Measurements from ENCODE around the gene PTPRM. TPM values are rescaled to one million over a fixed set of nuclear protein-coding genes. Genes with fewer than 3 reads are reported as not detected.

PTPRM gene
- polyA plus RNA-seq, 1 donor (not counting 4 experiments of a cell fraction or from before 2014, with no cell fraction given), result 54.5 TPM

- H3K79me2 ChIP-seq (ENCODE audit: control insufficient read depth, insufficient read depth, low read length), result no peaks in the 10 kb centered on the region
- FAIRE-seq, result no peak
- no peaks in the 10 kb centered on the region for H3K36me3 ChIP-seq (ENCODE audit: control insufficient read depth in 2 of 2, extremely low read depth in 1 of 2, insufficient read depth in 2 of 2, low read length in 2 of 2)
- H3K4me3 ChIP-seq (ENCODE audit: control insufficient read depth in 2 of 3, extremely low read depth in 1 of 3, insufficient read depth in 2 of 3, low read depth in 1 of 3, low read length in 3 of 3), result no peak overlapping the region
- no peaks in the 10 kb centered on the region for H3K9me1 ChIP-seq (ENCODE audit: control insufficient read depth, extremely low read depth, insufficient read depth, low read length)
- TF ChIP-seq EZH2 (IDR thresholded peaks at IDR 0.05; ENCODE audit: low read length) (no peak), CTCF (optimal IDR thresholded peaks at IDR 0.05 in 1 of 3, IDR thresholded peaks at IDR 0.05 in 1 of 3, conservative IDR thresholded peaks at IDR 0.05 in 1 of 3; ENCODE audit: extremely low read depth in 1 of 3, insufficient read depth in 2 of 3, low read length in 3 of 3) (no peak)
- no peaks in the 10 kb centered on the region for H4K20me1 ChIP-seq (ENCODE audit: control insufficient read depth, extremely low read depth, insufficient read depth, low read length)
- no peaks in the 10 kb centered on the region for H3K4me1 ChIP-seq (ENCODE audit: control insufficient read depth, extremely low read depth, insufficient read depth, low read length)
- DNase-seq (ENCODE audit: low read depth, low spot score), result no peak
- dilution Hi-C loops (cut with MboI; ENCODE audit: extremely low pct_ligation_motif_present, low sequenced_read_pairs), result no loop called here
- H3K9me3 ChIP-seq (ENCODE audit: control insufficient read depth, low read depth, low read length), result no peaks in the 10 kb centered on the region
- no peak overlapping the region for H3K4me2 ChIP-seq (ENCODE audit: control insufficient read depth, extremely low read depth, insufficient read depth, low read depth, low read length)
- no peak overlapping the region for H3K9ac ChIP-seq (ENCODE audit: control insufficient read depth, extremely low read depth, insufficient read depth, low read length)
- H3K27me3 ChIP-seq (ENCODE audit: control insufficient read depth, extremely low read depth, insufficient read depth, low read length), result no peaks in the 10 kb centered on the region
- H2AFZ ChIP-seq (ENCODE audit: control insufficient read depth, low read length), result no peak overlapping the region
- H3K27ac ChIP-seq (ENCODE audit: control insufficient read depth, insufficient read depth, low read length), result no peak overlapping the region
These were observed 183.8 kb downstream of the PTPRM start for GRCh38 chr18:7750966-7751365.

GRCh38 chr18:7754258-7754657, 187.1 kb downstream of the PTPRM start:
- Histone ChIP-seq H2AFZ (ENCODE audit: control insufficient read depth, low read length) (no peak overlapping the region), H3K27ac (ENCODE audit: control insufficient read depth, insufficient read depth, low read length) (no peak overlapping the region), H3K4me1 (ENCODE audit: control insufficient read depth, extremely low read depth, insufficient read depth, low read length) (no peaks in the 10 kb centered on the region), H3K4me3 (ENCODE audit: control insufficient read depth in 2 of 3, extremely low read depth in 1 of 3, insufficient read depth in 2 of 3, low read depth in 1 of 3, low read length in 3 of 3) (no peak overlapping the region), H3K36me3 (ENCODE audit: control insufficient read depth in 2 of 2, extremely low read depth in 1 of 2, insufficient read depth in 2 of 2, low read length in 2 of 2) (no peaks in the 10 kb centered on the region), H4K20me1 (ENCODE audit: control insufficient read depth, extremely low read depth, insufficient read depth, low read length) (no peaks in the 10 kb centered on the region), H3K9me1 (ENCODE audit: control insufficient read depth, extremely low read depth, insufficient read depth, low read length) (no peaks in the 10 kb centered on the region), H3K4me2 (ENCODE audit: control insufficient read depth, extremely low read depth, insufficient read depth, low read depth, low read length) (no peak overlapping the region), H3K9ac (ENCODE audit: control insufficient read depth, extremely low read depth, insufficient read depth, low read length) (no peak overlapping the region), H3K79me2 (ENCODE audit: control insufficient read depth, insufficient read depth, low read length) (no peaks in the 10 kb centered on the region), H3K9me3 (ENCODE audit: control insufficient read depth, low read depth, low read length) (no peaks in the 10 kb centered on the region), H3K27me3 (ENCODE audit: control insufficient read depth, extremely low read depth, insufficient read depth, low read length) (no peaks in the 10 kb centered on the region)
- dilution Hi-C loops (cut with MboI; ENCODE audit: extremely low pct_ligation_motif_present, low sequenced_read_pairs), result no loop called here
- TF ChIP-seq CTCF (optimal IDR thresholded peaks at IDR 0.05 in 1 of 3, IDR thresholded peaks at IDR 0.05 in 1 of 3, conservative IDR thresholded peaks at IDR 0.05 in 1 of 3; ENCODE audit: extremely low read depth in 1 of 3, insufficient read depth in 2 of 3, low read length in 3 of 3) (no peak), EZH2 (IDR thresholded peaks at IDR 0.05; ENCODE audit: low read length) (no peak)
- FAIRE-seq (no peak), DNase-seq (ENCODE audit: low read depth, low spot score) (no peak)
